Stimulated activated CD8-positive, alpha-beta memory T cell treated with anti-CD3 and anti-CD28 coated beads, Interleukin-12 subunit alpha, Interleukin-12 subunit beta, amount 100 ng/mL, for 24 hours (primary cell): Measurements from ENCODE around the gene PTPRN2.

ENCODE experiments used
- DNase-seq: peaks from one replicate; pipeline ENCODE4 v3.0.0-alpha.2; 2020; ENCODE audit errors: extremely low read depth

PTPRN2 gene

DNA sequence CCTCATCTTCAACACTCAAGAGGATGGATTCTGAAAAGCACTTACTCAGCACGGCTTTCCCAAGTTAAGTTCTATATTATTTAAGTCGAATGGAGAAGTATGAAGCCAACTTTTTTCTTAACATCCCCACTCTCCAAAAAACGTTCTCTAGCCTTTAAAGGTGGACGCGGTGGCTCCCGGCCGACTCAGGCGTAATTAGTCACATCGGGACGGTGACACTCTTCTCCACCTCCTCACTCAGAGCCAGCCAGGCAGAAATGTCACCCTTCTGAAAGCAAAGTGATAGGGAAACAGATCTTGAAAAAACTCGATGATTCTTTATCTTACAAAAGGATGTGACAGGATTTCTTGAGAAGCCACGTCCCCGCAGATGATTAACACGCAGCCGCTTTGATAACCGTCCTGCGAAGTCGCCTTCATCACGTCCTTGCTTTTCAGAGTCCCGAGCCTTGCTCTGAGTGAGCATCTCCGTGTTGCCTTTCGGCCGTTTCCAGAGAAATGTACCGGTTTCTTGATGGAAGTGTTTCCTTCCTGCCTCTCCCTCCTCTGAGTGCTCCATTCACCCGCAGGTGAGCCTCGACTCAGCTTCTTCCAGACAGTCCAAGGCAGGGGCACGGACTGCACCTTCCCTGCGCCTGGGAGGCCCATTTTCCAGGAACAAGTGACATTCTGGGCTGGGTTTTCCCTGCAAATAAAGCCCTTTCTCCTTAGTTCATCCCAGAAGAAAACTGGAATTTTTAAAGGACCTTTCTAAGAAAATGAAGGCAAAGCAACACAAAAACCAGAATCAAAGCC is 936.1 kb downstream of the PTPRN2 start:
- no peak for DNase-seq

DNA sequence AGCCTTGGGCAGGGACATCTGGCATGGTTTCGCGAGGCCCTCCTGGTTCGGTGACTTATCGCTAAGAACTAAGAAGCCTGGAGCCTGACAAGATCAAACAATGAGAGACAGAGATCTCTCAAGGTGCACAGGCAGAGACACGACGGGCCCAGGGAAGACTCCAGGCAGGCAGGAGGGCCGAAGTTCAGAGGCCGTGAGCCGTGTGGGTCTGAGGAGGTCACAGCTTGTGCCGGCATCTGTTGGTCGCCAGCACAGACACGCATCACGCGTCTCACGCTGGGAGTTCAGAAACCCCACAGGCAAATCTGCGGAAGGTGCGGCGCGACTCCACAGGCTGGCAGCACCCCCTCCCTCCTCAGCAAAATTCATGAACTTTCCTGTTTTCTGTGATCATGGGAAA is 936.8 kb downstream of the PTPRN2 start:
- no peak for DNase-seq

DNA sequence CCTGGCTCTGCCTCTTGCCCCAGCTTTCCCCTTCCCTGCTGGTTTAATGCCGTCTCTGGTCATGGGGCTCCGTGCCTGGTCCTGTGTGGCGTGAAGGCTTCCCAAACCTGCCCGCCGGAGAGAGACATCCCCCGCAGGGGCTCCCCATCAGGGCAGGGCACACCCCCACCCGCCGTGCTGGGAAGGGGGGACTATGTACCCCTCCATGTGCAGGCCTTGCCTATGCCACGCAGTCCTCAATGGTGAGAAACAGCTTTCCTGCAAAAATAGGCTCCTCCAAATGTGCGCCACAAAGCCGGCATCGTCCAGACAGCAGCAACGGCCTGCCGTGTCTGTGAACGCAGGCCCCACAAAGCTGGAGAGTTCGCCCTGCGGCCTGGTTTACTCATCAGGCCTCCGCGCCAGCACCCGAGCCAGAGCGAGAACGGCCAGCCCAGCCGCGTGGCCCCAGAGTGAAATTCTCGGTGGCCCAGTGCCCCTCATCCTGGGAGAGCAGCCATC is 937.4 kb downstream of the PTPRN2 start:
- no peak for DNase-seq

DNA sequence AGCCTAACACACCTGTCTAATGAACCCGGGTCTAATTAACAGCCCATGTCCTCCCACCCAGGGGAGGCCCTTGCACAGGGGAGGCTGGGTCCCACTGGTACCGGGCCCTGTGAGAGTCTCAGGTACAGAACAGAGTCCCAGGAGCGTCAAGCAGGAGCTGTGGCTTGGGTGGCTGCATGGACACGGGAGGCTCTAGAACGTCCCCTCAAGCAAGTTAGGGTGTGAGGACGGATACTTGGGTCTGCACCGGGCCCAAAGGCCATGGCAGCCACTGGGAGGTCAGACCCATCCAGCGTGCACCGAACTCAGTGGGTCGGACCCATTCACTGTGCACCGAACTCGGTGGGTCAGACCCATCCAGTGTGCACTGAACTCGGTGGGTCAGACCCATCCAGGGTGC is 941.1 kb downstream of the PTPRN2 start:
- DNase-seq = no peak

DNA sequence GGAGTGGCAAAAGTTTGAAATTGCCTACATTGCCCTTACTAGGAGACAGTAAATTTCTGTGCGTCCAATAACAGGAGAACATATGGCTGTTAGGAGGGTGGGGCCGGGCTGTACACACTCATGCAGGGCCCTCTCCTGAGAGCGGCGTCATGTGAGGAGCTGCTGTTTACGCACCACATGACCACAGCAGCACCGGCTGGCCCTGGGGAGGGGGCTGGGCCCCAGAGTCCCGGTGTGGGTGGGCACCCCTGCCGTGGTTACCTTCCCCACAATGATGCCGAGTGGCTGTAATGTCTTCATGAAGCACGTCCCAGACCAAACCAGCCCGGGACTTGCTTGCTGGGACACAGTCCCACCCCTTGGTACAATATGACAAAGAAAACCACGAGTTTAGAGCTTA is 942.1 kb downstream of the PTPRN2 start:
- DNase-seq = no peak

DNA sequence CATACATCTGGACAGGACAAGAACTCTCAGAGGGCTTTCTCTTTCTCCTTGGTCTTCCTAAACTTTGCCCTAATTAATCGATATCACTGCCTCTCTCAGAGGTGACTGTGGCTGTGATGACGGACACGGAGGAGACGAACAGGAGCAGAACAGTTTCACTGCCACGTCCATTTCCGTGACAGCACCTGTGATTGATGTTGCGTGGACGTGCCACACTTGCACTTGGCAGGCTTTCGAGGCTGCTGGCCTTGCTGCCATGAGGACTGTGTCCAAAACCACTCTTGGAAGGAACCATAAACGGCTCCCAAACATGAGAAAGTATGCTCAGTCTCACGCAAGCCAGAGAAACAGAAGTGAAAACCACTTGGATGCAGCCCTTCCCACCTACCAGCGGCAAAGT is 942.7 kb downstream of the PTPRN2 start:
- no peak for DNase-seq

DNA sequence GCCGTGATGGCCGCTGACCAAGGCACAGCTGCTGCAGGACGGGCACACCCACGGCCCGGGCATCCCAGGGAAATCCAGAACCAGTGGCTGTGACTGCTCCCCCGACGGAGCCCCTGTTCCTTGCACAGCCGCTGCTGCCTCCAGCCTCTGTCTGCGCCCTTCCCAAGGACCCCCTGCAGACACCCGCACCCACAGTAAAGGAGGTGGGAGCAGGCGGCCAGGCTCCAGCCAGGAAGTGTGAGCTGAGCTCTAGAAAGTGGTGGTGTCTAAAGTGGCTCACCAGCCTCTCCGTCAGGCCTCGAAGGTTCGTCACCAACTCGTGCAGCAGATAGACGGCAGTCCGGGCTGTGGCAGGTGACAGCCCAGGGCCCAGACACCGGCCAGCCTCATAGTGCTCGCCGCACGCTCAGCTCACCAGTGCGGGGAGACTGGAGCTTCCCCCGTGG is 944.1 kb downstream of the PTPRN2 start:
- no peak for DNase-seq

DNA sequence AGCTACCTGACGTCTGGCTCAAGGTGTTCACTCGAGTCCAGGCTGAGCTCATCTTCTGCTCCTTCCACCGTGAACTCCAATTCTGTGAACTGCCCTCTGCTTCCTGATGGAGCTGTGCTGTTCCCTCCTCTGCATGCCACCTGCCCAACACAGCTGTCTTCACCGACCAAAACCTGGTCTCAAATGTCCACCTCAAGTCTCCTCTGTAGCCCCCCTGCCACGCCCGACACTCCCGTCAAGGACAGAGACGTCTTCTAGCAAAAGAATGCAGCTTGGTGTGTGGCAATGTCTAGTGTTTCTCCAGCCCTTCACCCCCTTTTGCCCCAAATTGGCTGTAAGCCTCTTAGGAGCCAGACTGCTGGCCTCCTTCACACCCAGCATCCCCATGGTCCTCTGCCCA is 945.8 kb downstream of the PTPRN2 start:
- DNase-seq = no peak

DNA sequence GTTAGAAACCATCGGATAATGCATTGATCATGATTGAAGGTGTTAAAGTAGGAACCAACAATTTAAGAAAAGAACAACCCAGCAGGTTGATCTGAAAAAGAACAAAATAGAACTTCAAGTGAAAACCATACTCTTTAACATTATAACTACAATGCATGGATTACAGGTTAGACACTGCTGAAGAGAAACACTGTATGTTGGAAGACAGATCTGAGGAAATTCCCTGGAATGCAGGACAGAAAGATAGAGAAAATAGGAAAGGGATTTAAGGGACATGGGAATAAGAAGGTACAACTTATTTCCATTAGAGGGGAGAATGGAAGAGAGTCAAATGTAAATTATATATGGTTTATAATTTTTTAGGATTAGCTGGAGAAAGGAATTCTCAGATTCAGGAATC is 947.5 kb downstream of the PTPRN2 start:
- DNase-seq = no peak

DNA sequence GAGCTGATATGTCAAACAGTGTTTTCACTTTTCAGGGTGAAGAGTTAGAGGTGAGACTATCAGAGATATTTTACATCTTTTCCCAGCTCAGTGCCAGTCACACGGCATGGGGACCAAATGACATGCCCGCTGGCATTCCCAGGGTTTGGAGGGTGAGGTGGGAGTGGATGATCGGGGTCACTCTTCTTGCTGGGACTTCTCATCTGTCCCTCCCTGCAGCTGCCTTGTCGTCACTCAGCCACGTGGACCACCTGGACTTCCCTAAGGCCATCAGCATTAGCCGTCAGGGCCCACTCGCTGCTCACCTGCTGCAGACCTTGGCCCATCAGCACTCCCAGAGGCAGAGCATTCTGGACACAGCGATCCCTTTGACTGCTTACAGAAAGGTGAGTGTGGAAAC is 949.1 kb downstream of the PTPRN2 start:
- no peak for DNase-seq

DNA sequence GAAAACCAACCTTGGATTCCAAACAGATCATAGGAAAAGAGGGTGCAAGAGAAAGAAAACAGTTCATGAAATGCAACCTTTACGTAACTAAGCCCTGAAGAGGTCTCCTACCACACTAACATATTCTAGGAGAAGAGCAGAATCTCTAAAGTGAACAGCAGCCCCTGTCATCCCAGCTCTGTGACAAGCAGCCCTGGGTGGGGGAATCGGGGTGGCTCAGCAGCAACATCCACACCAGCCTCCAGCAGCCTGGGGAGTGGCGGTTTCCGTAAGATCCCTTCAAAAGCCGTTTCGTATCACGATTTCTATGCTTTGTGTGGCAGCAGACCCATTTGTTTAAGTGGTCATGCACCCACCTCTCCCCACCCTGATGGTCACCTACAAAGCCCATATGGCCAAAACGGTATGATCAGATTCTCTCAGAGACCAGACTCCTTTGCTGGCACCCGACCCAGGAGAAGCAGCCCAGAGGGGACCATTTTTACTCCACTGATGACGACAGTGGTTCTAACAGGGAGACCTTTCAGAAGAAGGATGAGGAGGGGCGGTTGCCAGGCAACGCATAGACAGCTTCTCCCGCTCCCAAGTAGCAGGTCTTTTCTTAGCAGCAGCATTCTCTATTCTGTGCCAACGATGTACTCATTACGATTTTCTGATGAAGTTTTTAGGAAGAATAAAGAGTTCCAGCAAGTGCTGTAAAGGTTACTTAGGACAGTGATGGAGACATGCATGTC is 950.2 kb downstream of the PTPRN2 start:
- DNase-seq = no peak

DNA sequence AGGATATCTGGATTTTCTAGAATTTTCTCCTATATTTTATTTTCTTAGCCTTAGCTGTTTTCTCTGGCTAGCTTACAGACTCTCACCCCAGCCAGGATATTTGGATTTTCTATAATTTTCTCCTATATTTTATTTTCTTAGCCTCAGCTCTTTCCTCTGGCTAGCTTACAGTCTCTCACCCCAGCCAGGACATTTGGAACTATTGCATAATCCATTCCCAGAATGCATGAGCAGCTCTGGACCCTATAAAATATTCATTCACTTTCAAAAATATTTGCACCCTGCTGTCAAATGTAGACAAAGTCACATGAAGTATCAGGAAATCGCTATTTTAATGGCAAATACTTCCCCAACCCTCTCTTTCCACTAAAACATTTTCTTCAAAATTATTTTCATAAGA is 952.0 kb downstream of the PTPRN2 start:
- DNase-seq = no peak

DNA sequence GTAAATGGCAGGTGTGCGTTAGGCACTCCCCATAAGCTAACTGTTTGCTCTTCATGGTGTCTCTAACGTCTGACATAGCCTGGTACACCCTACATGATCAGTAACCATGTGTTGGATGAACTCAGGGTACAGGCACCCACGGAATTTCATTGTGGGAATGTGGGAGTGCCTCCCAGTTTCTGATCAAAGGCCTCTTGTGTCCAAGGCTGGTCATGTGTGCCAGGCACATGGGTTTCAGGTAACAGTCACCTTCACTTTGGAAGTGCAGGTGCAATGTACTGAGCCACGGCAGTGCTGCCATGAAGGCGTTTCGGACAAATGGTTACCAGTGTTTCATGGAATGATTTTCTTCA is 952.5 kb downstream of the PTPRN2 start:
- DNase-seq = no peak

DNA sequence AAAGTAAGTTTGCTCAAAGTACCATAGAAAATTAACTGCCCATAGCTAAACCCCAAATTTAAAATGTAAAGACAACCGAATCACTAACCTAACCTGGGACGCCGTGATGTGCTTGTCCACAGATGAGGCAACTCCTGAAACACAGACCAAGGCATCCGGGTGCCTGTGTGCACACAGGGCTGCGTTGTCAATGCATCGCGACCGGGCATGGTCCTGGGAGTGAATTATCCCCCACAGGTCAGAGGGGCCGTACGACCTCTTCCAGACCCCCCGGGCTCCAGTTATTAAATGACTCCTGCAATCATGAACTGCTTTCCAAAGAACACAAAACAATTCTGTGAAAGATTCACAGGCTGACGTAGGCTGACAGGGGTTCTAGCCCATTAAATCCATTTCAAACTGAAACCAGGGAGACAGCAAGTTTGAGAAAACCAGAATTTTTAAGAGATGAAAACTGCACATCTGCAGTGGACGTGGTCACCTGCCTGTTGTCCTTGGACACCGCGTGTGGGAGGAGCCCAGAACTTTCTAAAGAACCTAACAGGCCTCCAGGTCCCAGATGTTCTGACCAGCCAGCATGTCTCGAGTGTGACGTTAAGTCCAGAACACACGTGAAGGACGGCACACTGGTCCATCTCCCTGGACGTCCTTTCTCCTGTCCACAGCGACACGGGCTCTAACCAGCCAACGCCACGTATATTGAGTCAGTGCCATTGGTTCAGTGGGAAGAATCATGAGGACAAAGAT is 953.0 kb downstream of the PTPRN2 start:
- no peak for DNase-seq

DNA sequence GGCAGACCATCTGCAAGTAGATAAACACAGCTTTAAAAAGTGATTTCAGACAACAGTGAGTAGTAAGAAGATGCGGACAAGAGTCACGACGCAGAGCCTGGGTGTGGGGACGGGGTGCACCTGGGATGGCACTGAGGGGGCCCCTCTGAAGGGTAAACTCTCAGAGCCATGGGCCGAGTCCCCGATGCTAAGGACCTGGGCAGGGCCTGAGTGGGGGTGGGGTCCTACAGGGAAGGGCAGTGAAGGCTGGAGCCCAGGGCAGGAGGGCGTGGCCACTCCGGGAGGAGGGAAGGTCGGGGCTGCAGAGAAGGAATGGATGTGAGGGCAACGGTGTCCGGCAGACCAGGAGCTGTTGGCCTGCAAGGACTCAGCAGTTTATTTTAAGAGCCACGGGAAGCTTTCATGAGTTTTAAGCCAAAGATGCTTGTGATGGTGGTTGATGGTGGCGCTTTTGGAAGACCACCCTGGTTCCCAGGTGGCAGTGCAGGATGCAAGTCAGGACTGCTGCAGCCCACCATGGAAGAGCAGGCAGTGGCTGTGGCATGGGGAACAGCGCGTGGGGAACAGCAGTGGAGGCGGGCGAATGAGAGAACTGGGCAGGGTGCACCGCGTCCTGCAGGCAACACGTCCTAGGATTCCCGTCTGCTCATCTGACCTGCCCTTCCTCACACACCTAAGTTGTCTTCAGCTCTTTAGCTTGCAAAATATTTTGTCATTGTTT is 954.0 kb downstream of the PTPRN2 start:
- no peak for DNase-seq

DNA sequence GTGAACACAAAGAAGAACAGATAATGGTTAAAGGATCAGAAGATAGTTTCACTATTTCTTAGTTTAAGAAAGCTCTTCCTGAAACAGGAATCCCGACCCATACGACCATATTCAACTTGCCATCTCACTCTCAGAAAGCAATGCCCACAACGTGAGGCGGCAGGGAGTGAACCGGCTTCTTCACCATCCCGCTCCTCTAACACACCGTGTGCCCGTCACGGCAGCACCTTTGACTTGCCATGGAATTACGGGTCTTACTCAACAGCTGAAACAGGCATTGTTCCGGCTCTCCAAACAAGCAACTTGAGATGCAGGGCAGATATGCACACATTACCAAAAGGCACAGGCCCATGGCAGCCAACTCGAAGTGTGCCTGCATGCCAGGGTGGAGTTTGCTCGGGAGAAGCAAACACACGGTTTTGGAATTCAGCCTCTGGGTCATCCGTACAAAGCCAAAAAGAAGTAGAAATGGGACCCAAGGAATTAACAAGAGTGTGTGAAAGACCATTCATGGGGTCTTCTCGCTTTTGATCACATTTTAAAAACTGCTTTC is 957.2 kb downstream of the PTPRN2 start:
- DNase-seq = no peak

DNA sequence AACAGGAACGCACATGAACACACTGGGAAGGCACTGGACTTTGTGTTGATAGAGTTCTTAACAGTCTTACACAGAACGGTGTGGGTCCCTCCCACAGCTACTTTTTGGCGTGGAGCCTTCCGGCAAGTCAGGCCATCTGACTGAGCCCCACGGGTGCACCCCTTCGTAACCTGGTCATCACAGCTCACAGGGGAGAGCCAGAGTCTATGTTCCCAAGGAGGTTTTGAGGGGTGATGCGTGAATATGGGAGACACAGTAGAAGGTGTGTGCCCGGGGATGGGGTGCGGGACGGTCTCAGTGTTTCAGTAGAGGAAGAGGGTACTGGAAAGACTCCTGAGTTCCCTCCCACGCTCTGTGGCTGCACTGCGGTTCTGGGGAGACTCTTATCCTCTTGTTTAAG is 959.2 kb downstream of the PTPRN2 start:
- DNase-seq = no peak

DNA sequence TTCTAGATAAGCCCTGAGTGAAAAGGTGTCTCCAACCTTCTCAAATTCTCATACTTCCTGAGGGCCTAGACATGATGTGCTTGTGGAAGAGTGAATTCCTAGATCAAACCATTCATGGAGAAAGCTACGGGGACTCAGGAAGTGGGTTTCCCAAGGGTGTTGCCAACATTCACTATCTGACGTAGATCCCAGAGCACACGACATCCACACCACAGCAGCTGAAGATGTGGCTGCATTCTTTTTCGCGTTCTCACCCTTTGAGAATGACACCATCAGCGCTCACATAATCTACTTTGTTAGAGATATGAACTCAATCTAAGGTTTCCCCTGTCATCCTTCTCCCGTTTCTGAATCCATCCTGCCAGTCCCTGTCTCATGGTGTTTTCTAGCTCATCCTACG is 960.0 kb downstream of the PTPRN2 start:
- no peak for DNase-seq

DNA sequence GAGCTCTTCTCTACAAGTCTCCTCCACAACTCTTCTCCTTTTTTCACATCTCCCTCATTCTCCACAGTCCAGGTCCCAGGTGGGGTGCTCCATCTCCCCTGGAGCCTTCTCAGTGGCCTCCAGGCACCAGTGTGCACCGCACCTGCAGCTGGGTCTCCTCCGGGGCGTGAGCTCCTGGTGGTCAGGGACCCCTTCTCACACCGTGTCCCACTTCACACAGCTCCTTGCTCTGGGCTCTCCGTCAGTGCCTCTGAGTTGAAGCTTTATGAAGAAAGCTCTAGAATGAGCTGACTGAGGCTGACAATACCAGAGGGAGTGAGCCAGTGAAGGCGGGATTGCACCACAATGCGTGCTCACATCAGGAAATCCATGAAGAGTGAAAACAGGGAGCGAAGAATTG is 960.6 kb downstream of the PTPRN2 start:
- DNase-seq = no peak

DNA sequence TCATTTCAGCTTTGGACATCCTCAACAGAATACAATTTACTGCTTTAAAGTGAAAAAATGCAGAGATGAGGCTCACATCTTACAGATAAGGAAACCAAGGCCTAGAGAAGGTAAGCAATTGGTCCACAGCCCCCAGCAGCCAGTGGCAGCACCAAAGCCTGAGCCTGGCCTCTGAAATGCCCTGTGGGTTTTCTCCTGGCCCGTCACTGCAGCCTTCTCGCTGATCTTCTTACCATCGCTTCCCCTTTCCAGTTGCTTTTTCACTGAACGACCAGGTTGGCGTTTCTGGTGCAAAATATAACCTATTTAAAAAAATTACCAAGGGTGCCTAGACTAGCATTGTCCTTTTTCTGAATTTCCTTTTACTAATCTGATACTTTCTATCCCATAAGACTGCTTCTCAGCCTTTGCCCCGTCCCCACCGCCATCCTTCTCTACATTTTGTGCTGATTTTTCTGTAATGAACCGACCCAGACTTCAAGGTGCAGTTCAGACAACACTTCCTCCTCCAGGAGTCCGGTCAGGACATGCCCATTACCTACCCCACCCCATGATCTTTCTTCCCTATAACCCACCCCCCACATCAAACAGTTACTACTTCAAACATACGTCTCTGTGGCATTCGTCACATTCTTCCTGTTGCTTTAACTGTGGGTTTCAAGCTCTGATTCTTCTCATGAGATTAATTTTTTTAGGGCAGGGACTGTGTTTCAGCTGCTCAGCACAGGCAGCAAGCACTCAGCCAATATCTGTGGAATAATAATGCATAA is 961.5 kb downstream of the PTPRN2 start:
- DNase-seq = no peak

DNA sequence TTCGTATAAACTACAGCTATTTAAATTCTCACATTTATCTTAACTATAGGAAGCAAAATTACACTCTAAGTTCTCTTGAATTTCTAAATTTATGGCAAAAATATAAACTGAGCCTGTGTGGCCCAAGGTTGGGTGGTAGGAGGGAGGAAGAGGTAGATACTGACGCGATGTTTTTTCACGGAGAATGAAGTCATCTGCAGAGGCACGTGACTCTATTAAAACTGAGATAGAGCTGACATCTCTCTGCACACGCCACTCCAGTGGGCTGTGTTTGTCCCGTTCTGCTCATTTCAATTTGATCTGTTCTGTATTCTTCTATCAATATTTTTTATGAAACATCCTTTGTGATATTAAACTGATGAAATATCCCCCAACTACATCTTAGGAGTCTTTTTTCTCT is 964.1 kb downstream of the PTPRN2 start:
- no peak for DNase-seq
